Measurements from ENCODE around the gene SERPIND1. TPM values are rescaled to one million over a fixed set of nuclear protein-coding genes. Genes with fewer than 3 reads are reported as not detected.

SERPIND1 gene
- polyA plus RNA-seq, 3 donors = not detected

DNA sequence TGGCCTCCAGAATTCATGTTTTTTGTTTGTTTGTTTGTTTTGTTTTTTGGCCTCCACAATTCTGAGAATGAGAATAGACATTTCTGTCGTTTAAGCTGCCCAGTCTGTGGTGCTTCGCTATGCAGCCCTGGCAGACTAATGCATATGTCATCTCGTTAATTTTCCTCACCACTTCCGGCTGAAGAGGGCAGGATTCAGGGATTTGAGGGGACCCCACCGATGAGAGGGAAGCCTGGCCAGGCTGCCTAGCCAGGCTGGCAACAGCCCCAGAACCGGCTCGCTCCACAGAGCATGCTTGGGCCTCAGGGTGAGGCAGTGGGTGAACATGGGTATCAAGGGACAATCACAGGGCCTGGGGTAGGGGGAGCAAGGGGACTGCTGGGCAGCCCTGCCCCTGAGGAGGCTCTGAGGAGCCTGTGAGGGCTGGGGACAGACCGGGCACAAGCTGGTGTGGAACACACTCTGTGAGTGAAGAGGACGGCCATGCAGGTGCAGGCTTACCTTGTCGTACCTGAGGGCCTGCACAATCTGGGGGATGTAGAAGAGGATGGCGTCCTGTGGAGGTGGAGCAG is 47.8 kb upstream of the SERPIND1 start:
- H3K4me1 Mint-ChIP-seq = peaks cover 6% of the 10 kb centered on the region
- intact Hi-C loops (cut with micrococcal nuclease) = no loop called here
- H3K27ac Mint-ChIP-seq = peak overlapping the region in 1 of 7 donors; percentile 38
- TF ChIP-seq CTCF (IDR thresholded peaks at IDR 0.05) = no peak
- DNase-seq = no peak
- Histone ChIP-seq H4K20me1 (ENCODE audit: insufficient read depth, low read length) (no peaks in the 10 kb centered on the region), H3K36me3 (replicated peaks in 1 of 2; ENCODE audit: control insufficient read depth in 1 of 2, insufficient read depth in 2 of 2, low read length in 2 of 2) (peaks cover 53 to 73% of the 10 kb centered on the region in 2 donors), H3K4me2 (replicated peaks; ENCODE audit: extremely low read depth, low read length, poor library complexity, severe bottlenecking) (no peak overlapping the region), H3K9ac (ENCODE audit: insufficient read depth, low read length, poor library complexity, severe bottlenecking) (no peak overlapping the region), H3K9me3 (replicated peaks in 1 of 2; ENCODE audit: control insufficient read depth in 1 of 2, insufficient read depth in 1 of 2, low read length in 2 of 2) (no peaks in the 10 kb centered on the region), H3K4me1 (ENCODE audit: control insufficient read depth in 1 of 2, insufficient read depth in 2 of 2, low read length in 2 of 2) (no peaks in the 10 kb centered on the region), H2AFZ (ENCODE audit: insufficient read depth, low read depth, low read length, poor library complexity, severe bottlenecking) (no peak overlapping the region), H3K27ac (ENCODE audit: low read depth in 1 of 2, low read length in 2 of 2) (no peak overlapping the region), H3K4me3 (replicated peaks in 1 of 3; ENCODE audit: low read depth in 2 of 3, low read length in 3 of 3) (no peak overlapping the region), H3K79me2 (ENCODE audit: insufficient read depth, low read length) (no peaks in the 10 kb centered on the region), H3K27me3 (ENCODE audit: control insufficient read depth in 2 of 2, insufficient read depth in 2 of 2, low read length in 2 of 2) (no peaks in the 10 kb centered on the region)
- no peak overlapping the region for H3K4me3 Mint-ChIP-seq
- no peaks in the 10 kb centered on the region for H3K9me3 Mint-ChIP-seq
- 95% methylated on average over 11 of the region's 11 CpGs for WGBS (ENCODE audit: insufficient coverage)
- H3K27me3 Mint-ChIP-seq (ENCODE audit: low read depth in 3 of 3) = peaks cover 0 to 4% (median 0%) of the 10 kb centered on the region in 3 donors
- H3K36me3 Mint-ChIP-seq = peaks cover 56 to 67% of the 10 kb centered on the region in 2 donors

DNA sequence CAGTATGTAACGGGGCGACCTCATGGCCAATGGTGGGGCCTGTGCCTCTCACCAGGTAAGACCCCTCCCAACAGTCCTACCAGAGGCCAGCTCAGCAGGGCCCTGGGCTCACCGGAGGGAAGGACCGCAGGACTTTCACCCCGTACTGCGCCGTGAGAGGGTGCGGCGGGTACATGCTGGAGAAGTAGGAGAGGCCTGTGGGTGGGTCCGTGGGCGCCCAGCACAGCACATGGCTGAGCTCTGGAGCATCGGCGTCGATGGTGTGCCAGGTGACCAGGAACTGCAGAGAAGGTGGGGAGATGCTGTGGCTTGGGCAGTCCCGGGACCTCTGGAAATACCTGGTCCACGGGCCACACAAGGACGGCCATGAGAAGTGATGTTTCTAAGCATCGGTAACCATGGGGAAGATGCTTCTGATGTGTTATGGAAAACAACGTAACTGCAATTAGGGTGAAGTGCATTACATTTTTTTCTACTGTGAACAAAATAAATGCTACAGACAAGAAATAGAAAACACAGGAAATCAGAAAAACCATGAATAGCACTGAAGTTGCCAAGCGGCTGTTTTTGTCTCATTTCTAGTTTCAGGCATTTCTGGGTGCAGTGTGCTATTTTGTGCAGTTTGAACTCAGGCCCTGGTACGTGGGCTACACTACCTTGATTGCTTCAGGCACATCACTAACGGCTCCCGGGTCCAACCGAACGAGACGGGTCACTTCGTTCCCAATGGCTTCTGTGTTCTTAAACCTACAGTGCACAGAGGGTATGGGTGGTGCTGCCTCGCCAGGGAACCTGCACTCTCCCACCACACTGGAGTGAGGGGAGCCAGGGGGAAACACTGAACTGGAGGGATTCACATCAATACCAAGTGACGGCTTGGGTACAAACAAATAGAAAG is 46.5 kb upstream of the SERPIND1 start:
- intact Hi-C loops (cut with micrococcal nuclease) = no loop called here
- Mint-ChIP-seq H3K4me1 (no peaks in the 10 kb centered on the region), H3K27me3 (ENCODE audit: low read depth in 3 of 3) (peaks cover 0 to 4% (median 0%) of the 10 kb centered on the region in 3 donors), H3K4me3 (no peak overlapping the region), H3K36me3 (peaks cover 52 to 69% of the 10 kb centered on the region in 2 donors), H3K9me3 (no peaks in the 10 kb centered on the region), H3K27ac (peak overlapping the region in 1 of 7 donors; percentile 33)
- H3K27ac ChIP-seq (ENCODE audit: low read depth in 1 of 2, low read length in 2 of 2) = no peak overlapping the region
- no peak for TF ChIP-seq CTCF (IDR thresholded peaks at IDR 0.05)
- no peak overlapping the region for H3K4me3 ChIP-seq (replicated peaks in 1 of 3; ENCODE audit: low read depth in 2 of 3, low read length in 3 of 3)
- H4K20me1 ChIP-seq (ENCODE audit: insufficient read depth, low read length) = no peaks in the 10 kb centered on the region
- no peaks in the 10 kb centered on the region for H3K79me2 ChIP-seq (ENCODE audit: insufficient read depth, low read length)
- no peak overlapping the region for H2AFZ ChIP-seq (ENCODE audit: insufficient read depth, low read depth, low read length, poor library complexity, severe bottlenecking)
- WGBS (ENCODE audit: insufficient coverage) = 81% methylated on average over 6 of the region's 29 CpGs
- H3K9ac ChIP-seq (ENCODE audit: insufficient read depth, low read length, poor library complexity, severe bottlenecking) = no peak overlapping the region
- H3K4me2 ChIP-seq (replicated peaks; ENCODE audit: extremely low read depth, low read length, poor library complexity, severe bottlenecking) = no peak overlapping the region
- no peak for DNase-seq
- no peaks in the 10 kb centered on the region for H3K27me3 ChIP-seq (ENCODE audit: control insufficient read depth in 2 of 2, insufficient read depth in 2 of 2, low read length in 2 of 2)
- no peaks in the 10 kb centered on the region for H3K4me1 ChIP-seq (ENCODE audit: control insufficient read depth in 1 of 2, insufficient read depth in 2 of 2, low read length in 2 of 2)
- H3K36me3 ChIP-seq (replicated peaks in 1 of 2; ENCODE audit: control insufficient read depth in 1 of 2, insufficient read depth in 2 of 2, low read length in 2 of 2) = peaks cover 56 to 66% of the 10 kb centered on the region in 2 donors
- no peaks in the 10 kb centered on the region for H3K9me3 ChIP-seq (replicated peaks in 1 of 2; ENCODE audit: control insufficient read depth in 1 of 2, insufficient read depth in 1 of 2, low read length in 2 of 2)

Measured in CD14-positive monocyte (primary cell).